ENCODE measurements around the gene KCNQ5.

DNA sequence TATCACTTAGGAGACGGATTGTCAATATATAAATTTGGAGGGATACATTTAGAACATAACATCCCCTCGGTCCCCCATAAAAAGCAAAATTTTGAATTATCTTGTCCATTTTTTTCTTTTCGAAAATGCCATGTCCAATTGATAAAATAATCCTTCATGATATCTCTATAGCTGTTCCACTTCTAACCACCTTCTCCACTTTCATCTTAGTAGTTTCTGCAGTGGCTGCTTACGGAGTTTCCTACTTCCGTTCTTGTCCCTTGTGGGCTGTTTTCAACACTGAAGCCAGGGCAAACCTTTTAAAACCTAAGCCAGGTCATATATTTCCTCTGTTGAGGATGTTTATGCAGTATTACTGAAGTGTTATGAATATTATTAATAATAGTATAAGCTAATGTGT, 37.9 kb downstream of the KCNQ5 start:
- TF ChIP-seq, protein P1, sequence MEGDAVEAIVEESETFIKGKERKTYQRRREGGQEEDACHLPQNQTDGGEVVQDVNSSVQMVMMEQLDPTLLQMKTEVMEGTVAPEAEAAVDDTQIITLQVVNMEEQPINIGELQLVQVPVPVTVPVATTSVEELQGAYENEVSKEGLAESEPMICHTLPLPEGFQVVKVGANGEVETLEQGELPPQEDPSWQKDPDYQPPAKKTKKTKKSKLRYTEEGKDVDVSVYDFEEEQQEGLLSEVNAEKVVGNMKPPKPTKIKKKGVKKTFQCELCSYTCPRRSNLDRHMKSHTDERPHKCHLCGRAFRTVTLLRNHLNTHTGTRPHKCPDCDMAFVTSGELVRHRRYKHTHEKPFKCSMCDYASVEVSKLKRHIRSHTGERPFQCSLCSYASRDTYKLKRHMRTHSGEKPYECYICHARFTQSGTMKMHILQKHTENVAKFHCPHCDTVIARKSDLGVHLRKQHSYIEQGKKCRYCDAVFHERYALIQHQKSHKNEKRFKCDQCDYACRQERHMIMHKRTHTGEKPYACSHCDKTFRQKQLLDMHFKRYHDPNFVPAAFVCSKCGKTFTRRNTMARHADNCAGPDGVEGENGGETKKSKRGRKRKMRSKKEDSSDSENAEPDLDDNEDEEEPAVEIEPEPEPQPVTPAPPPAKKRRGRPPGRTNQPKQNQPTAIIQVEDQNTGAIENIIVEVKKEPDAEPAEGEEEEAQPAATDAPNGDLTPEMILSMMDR (IDR thresholded peaks at IDR 0.05; ENCODE audit: low read depth, low read length): no peak
- no peak for TF ChIP-seq EZH2phosphoT487 (IDR thresholded peaks at IDR 0.05; ENCODE audit: low read depth)
